Tibial nerve (tissue), 4 donors: ENCODE data around the gene ACTR3C. TPM values are rescaled to one million over a fixed set of nuclear protein-coding genes. Genes with fewer than 3 reads are reported as not detected.
"Not testable (repeated sequence)": the region's sequence is repeated elsewhere in the genome, so short reads cannot be mapped to it uniquely, and the experiment has no call there.

ENCODE experiments used
- DNase-seq, 2 donors: peaks; one replicate each; pipeline ENCODE4 v3.0.0-alpha.2; 2019; ENCODE audit warnings: low spot score in 2 of 2
- H3K27ac ChIP-seq, 4 donors: fragments of 200-600 bp; sonication (generic) in 3 of 4; one replicate each; pipeline ENCODE4 v1.5.1; 2017 to 2019; ENCODE audit warnings: mild to moderate bottlenecking in 1 of 4
- H3K27me3 ChIP-seq, 2 donors: fragments of 200-600 bp; sonication (generic) in 1 of 2; one replicate each; pipeline versions ENCODE4 v1.5.1 to v1.6.0; 2017 to 2019
- H3K36me3 ChIP-seq, 3 donors: fragments of 200-600 bp; sonication (generic); one replicate each; pipeline ENCODE4 v1.5.1; 2018 to 2019
- H3K4me1 ChIP-seq, 4 donors: fragments of 200-600 bp; sonication (generic) in 3 of 4; one replicate each; pipeline ENCODE4 v1.5.1; 2017 to 2019
- H3K4me3 ChIP-seq, 4 donors: fragments of 200-600 bp; sonication (generic) in 3 of 4; one replicate each; pipeline ENCODE4 v1.5.1; 2017 to 2019; ENCODE audit warnings: mild to moderate bottlenecking in 1 of 4, moderate library complexity in 1 of 4
- H3K9me3 ChIP-seq, 4 donors: fragments of 200-600 bp; sonication (generic) in 3 of 4; one replicate each; pipeline ENCODE4 v1.5.1; 2017 to 2019
- CTCF ChIP-seq, 5 experiments: fragments of 200-600 bp in 3 of 5; fragments of 450-650 bp in 2 of 5; sonication (generic) in 3 of 5; IDR thresholded peaks; one replicate each; pipeline ENCODE4 v1.5.1; 2016 to 2019; ENCODE audit warnings: antibody characterized with exemption in 5 of 5, mild to moderate bottlenecking in 3 of 5, moderate library complexity in 2 of 5
- WGBS, 2 donors: methylation state at CpG; one replicate each; pipeline ENCODE4 v1.1.5; 2018; 5-methylcytosine and 5-hydroxymethylcytosine counted together
- total RNA-seq, 4 donors: library from RNA; depleted of rRNA; stranded (reverse); fragments of >200 nt; gene quantifications; one replicate each; pipeline ENCODE4 v1.1.0, GENCODE V29; 2016

Gene ACTR3C
- total RNA-seq, 4 donors from 2014 or later, result 0.44 to 2.3 (median 0.94) TPM

- not testable (repeated sequence) for H3K4me1 ChIP-seq
Observed at GRCh38 chr7:150297978-150298377, 25.4 kb downstream of the ACTR3C start.

GRCh38 chr7:150296802-150297201 lies 26.5 kb downstream of the ACTR3C start:
- H3K4me3 ChIP-seq, result not testable (repeated sequence)

More at GRCh38 chr7:150297978-150298377, 25.4 kb downstream of the ACTR3C start:
- H3K27me3 ChIP-seq, H3K9me3 ChIP-seq, H3K27ac ChIP-seq, H3K36me3 ChIP-seq, DNase-seq, H3K4me3 ChIP-seq: not testable (repeated sequence)

GRCh38 chr7:150295614-150296013 lies 27.7 kb downstream of the ACTR3C start:
- H3K4me3 ChIP-seq, H3K4me1 ChIP-seq, H3K27ac ChIP-seq, H3K27me3 ChIP-seq, H3K9me3 ChIP-seq, H3K36me3 ChIP-seq, DNase-seq: not testable (repeated sequence)
- 74 to 75% methylated on average over 3 of the region's 8 CpGs for WGBS, 2 donors

More at GRCh38 chr7:150296802-150297201, 26.5 kb downstream of the ACTR3C start:
- not testable (repeated sequence) for H3K27me3 ChIP-seq, DNase-seq, H3K4me1 ChIP-seq, H3K36me3 ChIP-seq, H3K9me3 ChIP-seq, H3K27ac ChIP-seq
- 81 to 90% methylated on average over 7 to 8 of the region's 10 CpGs for WGBS, 2 donors

- 92 to 94% methylated on average over 8 of the region's 8 CpGs for WGBS, 2 donors
Observed at GRCh38 chr7:150295027-150295426, 28.3 kb downstream of the ACTR3C start.

GRCh38 chr7:150290317-150290716 lies 33.0 kb downstream of the ACTR3C start:
- H3K36me3 ChIP-seq, result not testable (repeated sequence)
- 43 to 45% methylated on average over 6 of the region's 6 CpGs for WGBS, 2 donors

More at GRCh38 chr7:150295027-150295426, 28.3 kb downstream of the ACTR3C start:
- DNase-seq, H3K27ac ChIP-seq, H3K4me1 ChIP-seq, H3K9me3 ChIP-seq, H3K4me3 ChIP-seq, H3K27me3 ChIP-seq, H3K36me3 ChIP-seq: not testable (repeated sequence)

GRCh38 chr7:150288816-150289215 lies 34.5 kb downstream of the ACTR3C start:
- not testable (repeated sequence) for H3K27me3 ChIP-seq, H3K9me3 ChIP-seq, H3K36me3 ChIP-seq, H3K27ac ChIP-seq, DNase-seq, H3K4me1 ChIP-seq, H3K4me3 ChIP-seq
- WGBS, 2 donors, result 92 to 93% methylated on average over 4 to 6 of the region's 6 CpGs

More at GRCh38 chr7:150290317-150290716, 33.0 kb downstream of the ACTR3C start:
- H3K27ac ChIP-seq, H3K4me1 ChIP-seq, H3K4me3 ChIP-seq, H3K27me3 ChIP-seq, H3K9me3 ChIP-seq, DNase-seq: not testable (repeated sequence)

GRCh38 chr7:150287815-150288214 lies 35.5 kb downstream of the ACTR3C start:
- 71 to 72% methylated on average over 5 to 7 of the region's 7 CpGs for WGBS, 2 donors
- H3K9me3 ChIP-seq, H3K27me3 ChIP-seq, H3K27ac ChIP-seq, H3K4me3 ChIP-seq, H3K4me1 ChIP-seq, DNase-seq, H3K36me3 ChIP-seq: not testable (repeated sequence)

GRCh38 chr7:150285849-150286754 lies 37.2 kb downstream of the ACTR3C start:
- not testable (repeated sequence) for H3K9me3 ChIP-seq, H3K4me3 ChIP-seq, H3K4me1 ChIP-seq, H3K27me3 ChIP-seq, H3K27ac ChIP-seq, H3K36me3 ChIP-seq
- WGBS, 2 donors, result 24 to 30% methylated on average over 15 to 16 of the region's 16 CpGs
- peak; percentile 30 to 69 (median 35) for TF ChIP-seq CTCF (IDR thresholded peaks at IDR 0.05)
- peak in 1 of 2 donors; percentile 7 for DNase-seq

GRCh38 chr7:150283608-150284007 lies 39.7 kb downstream of the ACTR3C start:
- 81 to 89% methylated on average over 6 of the region's 6 CpGs for WGBS, 2 donors
- H3K9me3 ChIP-seq, H3K27ac ChIP-seq, H3K27me3 ChIP-seq, DNase-seq, H3K36me3 ChIP-seq, H3K4me1 ChIP-seq, H3K4me3 ChIP-seq: not testable (repeated sequence)

GRCh38 chr7:150283111-150283510 lies 40.2 kb downstream of the ACTR3C start:
- H3K4me3 ChIP-seq, H3K36me3 ChIP-seq, DNase-seq, H3K27me3 ChIP-seq, H3K4me1 ChIP-seq, H3K9me3 ChIP-seq, H3K27ac ChIP-seq: not testable (repeated sequence)
- 30 to 56% methylated on average over 2 of the region's 3 CpGs for WGBS, 2 donors

- not testable (repeated sequence) for H3K9me3 ChIP-seq, H3K4me3 ChIP-seq, H3K27me3 ChIP-seq, H3K4me1 ChIP-seq, H3K27ac ChIP-seq, DNase-seq, H3K36me3 ChIP-seq
- 81 to 91% methylated on average over 5 to 7 of the region's 25 CpGs for WGBS, 2 donors
Observed at GRCh38 chr7:150281681-150282403, 41.5 kb downstream of the ACTR3C start.

GRCh38 chr7:150278383-150278782 lies 45.0 kb downstream of the ACTR3C start:
- not testable (repeated sequence) for H3K27ac ChIP-seq, H3K4me1 ChIP-seq, H3K4me3 ChIP-seq, H3K27me3 ChIP-seq, H3K9me3 ChIP-seq, H3K36me3 ChIP-seq, DNase-seq
- 86 to 98% methylated on average over 5 to 11 of the region's 11 CpGs for WGBS, 2 donors
